GM23248 (cell line): Measurements from ENCODE around the gene ZW10.

ENCODE experiments used
- EZH2 ChIP-seq: fragments of 200-600 bp; sonication (generic); IDR thresholded peaks from 2 replicates; pipeline ENCODE4 v1.6.1; 2018; ENCODE audit warnings: antibody characterized with exemption, mild to moderate bottlenecking; ENCODE audit not compliant: insufficient read depth, poor library complexity, severe bottlenecking
- EZH2phosphoT487 ChIP-seq: fragments of 200-600 bp; sonication (generic); IDR thresholded peaks from 2 replicates; pipeline ENCODE4 v1.6.1; 2018; ENCODE audit warnings: antibody characterized with exemption, moderate library complexity, mild to moderate bottlenecking, low read depth; ENCODE audit not compliant: insufficient read depth

DNA sequence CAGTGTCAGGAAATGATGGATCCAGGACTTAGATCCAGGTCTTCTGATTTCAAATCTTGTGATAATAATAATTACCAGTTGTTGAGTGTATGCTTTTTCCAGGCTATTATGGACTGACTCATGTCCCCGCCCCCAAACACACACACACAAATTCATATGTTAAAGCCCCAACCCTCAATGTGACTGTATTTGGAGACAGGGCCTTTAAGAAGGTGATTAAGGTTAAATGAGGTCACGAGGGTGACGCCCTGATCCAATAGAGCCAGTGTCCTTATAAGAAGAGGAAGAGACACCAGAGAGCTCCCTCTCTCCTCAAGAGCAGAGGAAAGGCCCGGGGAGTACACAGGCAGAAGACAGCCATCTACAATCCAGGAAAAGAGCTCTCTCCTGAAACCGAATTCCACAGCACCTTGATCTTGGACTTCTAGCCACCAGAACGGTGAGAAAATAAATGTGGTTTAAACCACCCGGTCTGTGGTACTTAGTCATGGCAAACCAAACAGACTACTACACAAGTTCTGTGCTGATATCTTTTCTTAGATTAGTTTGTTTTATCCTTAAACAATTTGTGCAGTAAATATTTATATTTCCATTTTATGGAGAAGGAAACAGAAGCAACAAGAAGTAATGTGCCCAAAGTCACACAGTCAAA, 75.6 kb downstream of the ZW10 start:
- TF ChIP-seq EZH2phosphoT487 (no peak), EZH2 (no peak)
